HG02798 (cell line): ENCODE data around the gene LYRM7.

Experiments used
- ATAC-seq: cut with Tn5 transposase; IDR thresholded peaks from one replicate; pipeline ENCODE4 v1.9.1; 2021; ENCODE audit warnings: mild to moderate bottlenecking; ENCODE audit not compliant: unreplicated experiment, poor library complexity

The LYRM7 gene

DNA sequence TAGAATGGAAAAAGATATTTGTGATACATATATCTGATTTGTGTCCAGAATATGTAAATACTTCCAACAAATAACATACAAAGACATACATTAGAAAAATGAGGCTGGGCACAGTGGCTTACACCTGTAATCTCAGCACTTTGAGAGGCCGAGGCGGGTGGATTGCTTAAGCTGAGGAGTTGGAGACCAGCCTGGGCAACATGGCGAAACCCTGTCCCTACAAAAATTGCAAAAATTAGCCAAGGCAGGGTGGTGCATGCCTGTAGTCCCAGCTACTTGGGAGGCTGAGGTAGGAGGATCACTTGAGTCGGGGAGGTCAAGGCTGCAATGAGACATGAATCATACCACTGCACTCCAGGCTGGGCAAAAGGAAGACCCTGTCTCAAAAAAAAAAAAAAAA is 47.0 kb downstream of the LYRM7 start:
- no peak for ATAC-seq

DNA sequence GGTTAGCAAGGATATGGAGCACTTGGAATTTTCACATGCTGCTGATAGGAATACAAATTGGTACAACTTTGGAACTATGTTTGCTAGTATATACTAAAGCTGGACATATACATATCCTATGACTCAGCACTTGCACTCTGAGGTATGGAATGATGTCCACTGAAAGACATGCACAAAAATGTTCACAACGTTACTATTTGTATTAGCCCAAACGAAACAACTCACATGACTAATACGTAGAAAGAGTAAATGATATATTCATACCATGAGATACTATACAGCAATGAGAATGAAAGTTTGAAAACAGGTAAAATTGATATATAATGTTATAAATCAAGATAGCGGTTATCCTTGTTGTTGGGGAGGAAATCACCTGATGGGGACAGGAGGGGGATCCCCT is 47.6 kb downstream of the LYRM7 start:
- ATAC-seq, result peak; percentile 45

DNA sequence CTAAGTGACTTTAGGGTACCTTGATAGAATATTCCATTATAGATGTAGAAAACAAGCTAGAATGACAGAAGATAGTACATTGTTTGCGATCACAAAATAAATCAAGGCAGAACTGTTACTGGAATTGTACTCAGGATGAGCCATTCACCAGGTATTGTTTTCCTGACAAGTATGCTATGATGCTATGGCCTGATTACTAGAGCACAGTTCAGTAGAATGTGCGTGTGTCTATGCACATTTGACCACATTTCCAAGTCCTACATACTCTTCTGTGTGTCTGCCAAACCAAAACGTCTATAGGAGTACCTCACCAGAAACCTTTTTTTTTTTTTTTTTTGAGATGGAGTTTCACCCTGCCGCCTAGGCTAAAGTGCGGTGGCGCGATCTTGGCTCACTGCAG is 49.8 kb downstream of the LYRM7 start:
- no peak for ATAC-seq

DNA sequence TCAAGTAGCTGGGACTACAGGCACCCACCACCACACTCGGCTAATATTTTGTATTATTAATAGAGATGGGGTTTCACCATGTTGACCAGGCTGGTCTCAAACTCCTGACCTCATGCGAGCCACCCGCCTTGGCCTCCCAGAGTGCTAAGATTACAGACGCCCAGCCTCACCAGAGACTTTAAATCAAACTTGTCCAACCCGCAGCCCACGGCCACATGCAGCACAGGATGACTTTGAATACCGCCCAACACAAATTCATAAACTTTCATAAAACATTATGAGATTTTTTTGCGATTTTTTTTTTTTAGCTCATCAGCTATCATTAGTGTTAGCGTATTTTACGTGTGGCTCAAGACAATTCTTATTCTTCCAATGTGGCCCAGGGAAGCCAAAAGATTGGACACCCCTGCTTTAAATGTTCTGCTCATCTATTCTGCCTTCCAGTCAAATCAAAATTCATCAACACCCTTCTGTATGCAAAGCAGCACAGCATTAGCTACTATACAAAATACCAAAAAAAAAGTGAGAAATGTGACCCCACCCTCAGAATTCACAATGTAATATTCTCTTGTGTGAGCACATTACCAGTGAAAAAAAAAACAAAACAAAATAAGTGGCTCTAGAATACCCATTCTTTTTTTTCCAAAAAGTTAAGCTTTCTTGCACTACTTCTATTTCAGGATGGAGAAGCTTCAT is 50.4 kb downstream of the LYRM7 start:
- no peak for ATAC-seq

DNA sequence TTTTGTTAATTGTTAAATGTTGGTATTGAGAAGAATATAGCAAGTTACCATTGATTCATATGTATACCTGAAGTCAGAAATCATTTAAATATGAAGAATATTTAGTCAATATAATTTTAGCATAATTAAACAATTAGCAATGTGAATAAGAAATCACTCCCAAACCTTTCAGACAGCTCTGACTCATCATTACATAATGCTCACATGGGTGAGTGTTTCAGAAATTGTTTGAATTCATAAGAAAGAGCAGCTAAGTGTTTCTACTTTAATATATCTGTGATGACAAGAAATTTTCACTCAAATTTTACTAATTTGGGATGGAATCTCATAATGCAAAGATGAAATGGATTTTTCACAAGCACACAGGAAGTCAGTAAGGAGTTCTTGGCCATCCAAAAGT is 51.1 kb downstream of the LYRM7 start:
- ATAC-seq, result no peak

DNA sequence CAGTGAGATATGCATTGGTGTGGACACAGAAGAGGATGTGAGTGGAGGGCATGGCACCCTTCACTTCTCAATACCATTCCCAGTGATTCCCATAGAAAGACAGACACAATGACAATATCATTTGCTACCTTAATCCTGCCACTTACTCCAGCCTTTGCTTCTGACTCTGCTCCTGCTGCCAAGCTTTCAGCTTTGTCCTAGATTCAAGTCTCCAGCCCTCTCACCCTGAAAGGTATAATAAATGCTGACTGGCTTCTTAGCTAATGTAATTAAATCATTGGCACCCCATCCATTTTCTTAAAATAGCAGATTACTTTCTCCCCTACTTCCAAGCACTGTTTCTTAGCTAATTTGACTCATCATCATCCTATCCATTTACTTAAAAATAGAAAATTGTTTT is 52.0 kb downstream of the LYRM7 start:
- ATAC-seq, result no peak

DNA sequence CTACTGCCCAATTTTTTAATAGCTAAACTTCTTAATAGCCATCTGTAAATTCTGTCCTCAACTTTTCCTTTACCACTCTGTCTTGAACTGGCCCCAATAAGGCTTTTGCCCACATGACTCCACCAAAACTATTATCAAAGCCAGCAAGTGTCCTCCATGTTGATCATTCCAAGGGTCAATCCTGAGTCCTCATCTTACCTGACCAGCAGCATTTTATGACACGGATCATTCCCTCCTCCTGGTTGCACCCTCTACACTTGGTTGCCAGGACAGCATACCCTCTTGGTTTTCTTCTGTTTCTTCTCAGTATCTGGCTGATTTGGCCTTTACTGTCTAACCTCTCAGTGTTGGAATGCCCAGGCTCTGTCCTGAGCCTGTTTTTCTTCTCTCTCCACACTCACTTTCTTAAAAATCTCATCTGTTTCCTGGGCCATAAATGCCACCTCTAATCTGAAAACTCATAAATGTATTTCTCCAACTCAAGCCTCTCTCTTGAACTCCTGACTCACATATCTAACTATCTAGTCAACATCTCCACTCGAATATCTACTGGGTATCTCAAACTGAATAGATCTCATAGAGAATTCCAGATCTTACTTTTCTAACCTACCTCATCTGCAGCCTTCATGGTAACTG is 53.1 kb downstream of the LYRM7 start:
- no peak for ATAC-seq

DNA sequence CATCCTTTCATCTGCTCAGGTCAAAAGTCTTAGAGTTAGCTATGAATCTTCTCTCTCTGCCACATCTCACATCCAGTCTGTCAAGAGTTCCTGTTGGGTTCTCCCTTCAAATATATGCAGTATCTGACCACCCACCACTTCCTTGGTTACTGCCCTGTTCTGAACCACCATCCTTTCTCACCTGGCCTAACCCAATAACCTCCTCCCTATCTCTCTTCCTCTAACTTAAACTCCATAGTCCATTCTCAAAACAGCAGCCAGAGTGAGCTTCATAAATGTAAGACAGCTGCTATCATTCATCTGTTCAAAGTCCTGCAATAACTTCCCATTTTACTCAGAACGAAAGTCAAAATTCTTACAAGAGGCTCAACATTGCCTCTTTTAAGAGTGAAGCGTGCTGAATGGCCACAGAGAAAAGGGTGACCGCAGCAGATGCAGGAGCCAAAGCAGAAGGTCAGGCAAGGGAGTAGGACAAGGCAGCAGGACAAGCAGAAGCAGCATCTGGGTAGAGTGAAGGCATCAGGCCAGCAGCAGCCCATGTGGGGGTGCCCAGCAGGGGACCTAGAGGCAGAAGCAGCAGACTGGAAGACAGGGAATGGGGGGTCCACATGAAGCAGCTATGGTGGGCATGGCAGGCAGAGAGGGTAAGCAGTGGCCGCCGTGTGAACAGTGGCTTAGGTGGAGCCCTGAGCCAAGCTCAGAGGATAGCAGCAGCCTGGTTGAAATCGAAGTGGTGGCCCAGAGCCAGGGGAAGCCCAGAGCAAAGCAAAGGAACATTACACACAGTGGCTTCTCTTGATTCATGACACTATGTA is 53.9 kb downstream of the LYRM7 start:
- peak; percentile 82 for ATAC-seq

DNA sequence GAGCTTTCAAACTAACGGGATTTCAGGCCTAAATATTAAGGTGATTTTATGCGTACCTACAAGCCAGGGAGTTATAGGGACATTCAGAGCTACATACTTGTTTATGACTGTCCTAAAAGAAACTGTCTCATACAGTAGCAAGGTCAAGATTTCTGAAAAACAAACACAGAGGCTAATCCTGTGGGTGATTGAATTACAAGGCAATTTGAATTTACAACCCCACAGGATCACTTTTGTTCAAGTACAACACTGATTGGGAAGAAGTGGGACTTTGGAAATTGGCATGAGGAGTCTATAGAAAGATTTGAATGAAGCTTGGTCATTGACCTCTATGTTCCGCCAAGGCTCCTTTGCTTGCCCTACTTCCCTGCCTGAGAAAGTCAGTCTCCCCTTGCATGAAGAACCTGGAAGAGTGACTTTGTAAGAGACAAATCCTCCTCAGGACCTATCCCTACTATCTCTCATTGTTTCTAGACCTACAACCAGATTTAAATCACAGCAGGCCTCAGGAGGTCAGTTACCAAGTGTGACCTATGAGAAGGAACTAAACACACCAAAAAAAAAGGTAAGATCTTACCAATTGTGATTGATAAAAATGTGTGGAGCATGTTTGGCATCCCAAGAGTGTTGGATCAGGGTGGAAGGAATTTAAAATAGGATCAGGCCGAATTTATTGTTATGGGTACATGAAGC is 54.7 kb downstream of the LYRM7 start:
- peak; percentile 1 for ATAC-seq

DNA sequence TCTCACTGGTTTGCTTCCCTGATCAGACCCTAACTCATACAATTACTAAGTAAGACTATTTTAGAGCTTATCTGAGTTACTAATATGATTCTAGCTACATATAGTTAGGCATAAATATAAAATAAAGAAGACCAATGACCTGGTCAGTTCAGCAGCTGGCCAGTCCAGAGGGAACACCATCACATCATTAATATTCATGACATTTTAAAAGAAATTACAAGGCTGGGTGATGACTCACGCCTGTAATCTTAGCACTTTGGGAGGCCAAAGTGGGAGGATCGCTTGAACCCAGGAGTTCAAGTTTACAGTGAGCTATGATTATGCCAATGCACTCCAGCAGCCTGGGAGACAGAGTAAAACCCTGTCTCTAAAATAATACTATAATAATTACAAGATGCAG is 56.2 kb downstream of the LYRM7 start:
- no peak for ATAC-seq

DNA sequence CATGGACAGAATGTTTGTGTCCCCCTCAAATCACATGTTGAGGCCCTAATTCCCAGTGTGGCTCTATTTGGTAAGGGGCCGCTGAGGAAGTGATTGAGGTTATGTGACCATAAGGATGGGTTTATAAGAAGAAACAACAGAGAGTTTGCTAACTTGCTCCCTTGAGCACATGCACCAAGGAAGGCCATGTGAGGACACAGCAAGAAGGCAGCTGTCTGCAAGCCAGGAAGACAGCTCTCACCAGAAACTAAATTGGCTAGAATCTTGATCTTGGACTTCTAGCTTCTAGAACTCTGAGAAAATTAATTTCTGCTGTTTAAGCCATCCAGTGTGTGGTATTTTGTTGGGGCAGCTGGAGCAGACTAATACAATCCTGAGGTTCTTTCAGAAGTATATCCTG is 57.9 kb downstream of the LYRM7 start:
- ATAC-seq, result no peak

DNA sequence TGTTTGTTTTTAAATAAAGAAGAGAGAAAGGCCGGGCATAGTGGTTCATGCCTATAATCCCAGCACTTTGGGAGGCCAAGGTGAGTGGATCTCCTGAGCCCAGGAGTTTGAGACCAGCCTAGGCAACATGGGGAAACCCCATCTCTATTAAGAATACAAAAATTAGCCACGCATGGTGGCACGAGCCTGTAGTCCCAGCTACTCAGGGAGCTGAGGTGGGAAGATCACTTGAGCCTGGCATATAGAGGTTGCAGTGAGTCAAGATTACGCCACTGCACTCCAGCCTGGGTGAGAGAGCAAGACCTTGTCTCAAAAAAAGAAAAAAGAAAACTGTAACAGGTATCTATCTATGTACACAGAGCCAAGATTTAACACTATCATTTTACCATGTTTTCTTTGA is 58.9 kb downstream of the LYRM7 start:
- ATAC-seq, result no peak

DNA sequence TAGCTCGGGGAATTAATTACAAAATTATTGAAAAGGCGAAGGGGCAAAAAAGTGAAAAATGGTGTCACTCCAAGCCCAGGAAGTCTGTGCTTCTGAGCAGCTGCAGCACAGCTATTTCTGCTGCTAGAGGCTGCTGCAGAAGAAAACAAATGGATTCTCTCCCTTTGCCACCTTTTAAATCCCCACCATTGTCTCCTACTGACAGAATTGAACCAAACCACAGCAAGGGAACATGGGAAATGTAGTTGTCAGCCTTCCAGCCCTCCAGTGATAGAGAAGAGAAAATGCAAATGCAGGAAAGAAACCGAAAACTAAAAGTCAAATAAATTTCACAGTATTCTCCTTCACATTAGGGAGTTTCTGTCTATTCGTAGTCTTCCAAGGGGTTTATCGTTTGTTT is 59.7 kb downstream of the LYRM7 start:
- peak; percentile 88 for ATAC-seq

DNA sequence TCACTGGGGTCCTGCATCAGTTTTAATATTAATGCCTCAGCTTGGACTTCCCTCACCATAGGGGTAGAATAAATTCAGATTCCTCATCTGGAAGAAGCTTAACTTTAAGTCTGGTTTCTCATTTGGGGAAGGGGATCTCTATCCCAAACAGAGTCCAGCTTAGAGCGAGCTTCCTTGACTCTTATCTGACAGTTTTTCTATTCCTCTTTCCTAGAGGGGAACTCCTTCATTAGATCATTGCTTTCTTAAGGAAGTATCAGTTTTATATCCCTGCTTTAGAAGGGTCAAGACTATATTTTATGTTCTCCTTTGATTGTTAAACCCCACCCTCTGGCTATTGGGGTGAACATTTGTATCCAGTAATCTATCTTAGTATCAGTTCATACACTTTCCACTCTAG is 68.9 kb downstream of the LYRM7 start:
- ATAC-seq, result no peak

DNA sequence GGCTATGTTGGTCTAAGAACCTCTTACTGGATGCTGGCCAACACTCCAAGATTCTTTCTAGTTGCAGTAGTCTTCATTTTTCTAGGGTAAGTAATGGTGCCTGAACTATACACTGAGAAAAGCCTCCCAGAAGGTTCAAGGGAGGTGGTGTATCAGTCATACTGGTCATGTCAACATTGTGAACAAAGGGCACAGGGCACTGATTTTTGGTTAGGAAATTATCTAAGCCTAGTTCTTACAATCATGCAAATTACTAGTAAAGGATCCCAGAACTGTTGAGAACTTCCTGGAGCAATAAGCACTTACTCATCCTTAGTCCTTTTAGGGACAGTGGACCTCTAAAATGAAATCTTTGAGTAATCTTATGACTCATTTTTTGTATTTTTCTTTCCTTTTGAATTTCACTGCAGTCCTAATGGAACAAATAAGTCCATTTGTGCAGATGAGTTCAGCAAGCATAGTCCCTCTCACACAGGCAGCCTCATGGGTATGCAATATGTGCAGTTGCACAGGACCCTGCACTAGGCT is 72.0 kb downstream of the LYRM7 start:
- no peak for ATAC-seq

DNA sequence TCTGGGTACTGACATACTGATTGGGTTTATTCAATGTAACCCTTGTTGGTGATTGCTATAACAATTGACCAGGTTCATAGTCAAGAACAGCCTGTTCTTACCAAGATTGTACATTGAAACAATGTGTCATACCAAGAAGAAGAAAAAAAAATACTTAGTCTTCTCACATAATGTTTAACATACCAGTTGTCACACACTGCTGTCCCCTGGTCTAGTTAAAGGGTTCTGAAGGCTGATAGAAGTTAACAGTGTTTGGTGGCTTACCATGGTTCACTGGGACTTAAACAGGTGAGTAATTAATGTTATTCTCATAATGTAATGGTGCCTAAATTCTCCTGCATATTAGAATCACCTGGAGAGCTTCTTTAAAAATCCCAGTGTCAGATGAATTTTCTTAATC is 74.6 kb downstream of the LYRM7 start:
- ATAC-seq, result no peak

DNA sequence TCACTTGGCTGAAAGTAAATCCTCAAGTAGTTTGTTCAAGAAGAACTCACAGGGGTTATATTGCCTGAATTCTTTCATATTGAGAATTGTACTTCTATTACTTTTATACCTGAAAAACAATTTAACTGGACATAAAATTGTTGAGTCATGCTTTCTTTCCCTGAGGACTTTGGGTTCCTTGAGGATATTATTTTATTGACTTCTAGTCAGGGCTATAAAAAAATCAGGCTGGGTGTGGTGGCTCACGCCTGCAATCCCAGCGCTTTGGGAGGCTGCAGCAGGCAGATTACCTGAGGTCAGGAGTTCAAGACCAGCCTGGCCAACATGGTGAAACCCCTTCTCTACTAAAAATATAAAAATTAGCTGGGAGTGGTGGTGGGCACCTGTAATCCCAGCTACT is 75.2 kb downstream of the LYRM7 start:
- ATAC-seq, result no peak

DNA sequence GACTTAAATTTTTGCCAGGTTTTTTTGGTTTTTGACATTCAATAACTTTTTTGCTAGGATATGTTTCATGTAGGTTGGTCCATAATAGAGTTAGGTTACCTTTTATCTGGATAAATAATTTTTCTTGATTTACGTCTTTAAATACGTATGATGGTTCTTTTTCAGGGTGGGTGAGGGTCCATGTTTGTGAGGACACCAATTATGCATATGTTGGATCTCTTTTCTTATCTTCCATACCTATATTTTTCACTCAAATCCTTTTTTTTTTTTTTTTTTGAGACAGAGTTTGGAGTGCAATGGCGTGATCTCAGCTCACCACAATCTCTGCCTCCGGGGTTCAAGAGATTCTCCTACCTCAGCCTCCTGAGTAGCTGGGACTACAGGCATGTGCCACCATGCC is 75.8 kb downstream of the LYRM7 start:
- ATAC-seq, result no peak

DNA sequence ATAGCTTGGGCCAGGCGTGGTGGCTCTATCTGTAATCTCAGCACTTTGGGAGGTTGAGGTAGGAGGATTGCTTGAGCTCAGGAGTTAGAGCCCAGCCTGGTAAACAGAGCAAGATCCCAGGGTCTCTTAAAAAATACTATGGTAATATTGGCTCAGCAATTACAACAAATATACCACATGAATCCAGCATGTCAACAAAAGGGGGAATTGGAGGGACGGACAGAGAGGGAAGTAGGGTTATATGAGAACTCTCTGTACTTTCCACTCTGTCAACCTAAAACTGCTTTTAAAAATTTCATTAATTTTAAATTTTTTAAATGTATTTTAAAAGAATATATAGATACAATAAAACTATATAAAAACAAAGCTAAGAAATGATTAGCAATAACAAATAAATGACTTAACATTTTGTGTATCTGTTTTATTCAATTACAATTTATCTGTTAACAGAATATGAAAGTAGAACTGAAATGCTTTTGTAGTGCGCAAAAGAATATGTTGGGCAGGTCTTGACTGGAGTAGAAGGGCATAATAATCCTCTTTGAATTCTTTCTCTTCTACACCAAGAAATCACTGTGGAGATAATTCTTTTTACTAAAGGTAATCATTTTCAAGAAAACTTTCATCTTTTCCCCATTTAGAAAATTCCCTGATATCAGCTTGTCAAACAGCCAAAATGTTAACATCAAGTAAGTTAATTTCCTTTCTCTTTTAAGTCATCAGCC is 80.2 kb downstream of the LYRM7 start:
- no peak for ATAC-seq

DNA sequence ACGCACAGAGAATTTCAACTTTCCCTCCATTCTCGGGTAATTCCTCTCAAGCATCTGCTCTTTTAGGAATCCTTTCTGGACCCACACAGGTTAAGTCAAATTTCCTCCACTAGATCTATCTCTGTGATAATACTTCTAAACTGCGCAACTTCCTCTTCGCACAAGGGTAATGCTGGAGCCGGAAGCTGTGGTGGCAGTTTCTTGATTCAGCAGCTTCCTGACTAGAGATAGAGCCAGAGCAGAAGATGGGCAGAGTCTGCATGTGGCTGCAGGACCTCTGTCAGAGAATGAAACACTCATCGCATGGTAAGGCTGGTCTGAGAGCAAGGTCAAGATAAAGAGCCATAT is 82.1 kb downstream of the LYRM7 start:
- ATAC-seq, result peak; percentile 87
